Gastroesophageal sphincter (tissue), 4 donors: ENCODE results near the gene LIPE. TPM values are rescaled to one million over a fixed set of nuclear protein-coding genes. Genes with fewer than 3 reads are reported as not detected.

Experiments used
- ATAC-seq: fragments of 150-250 bp; one replicate; pipeline ENCODE4 v1.9.1; 2016; ENCODE audit warnings: mild to moderate bottlenecking, moderate library complexity
- H3K27ac ChIP-seq, 4 donors: fragments of 200-600 bp; sonication (generic) in 3 of 4; 1 replicate in 3 of 4; 2 replicates in 1 of 4; pipeline ENCODE4 v1.5.1; 2016 to 2019
- H3K27me3 ChIP-seq: fragments of 200-600 bp; sonication (generic); one replicate; pipeline ENCODE4 v1.5.1; 2019
- H3K36me3 ChIP-seq, 2 donors: fragments of 200-600 bp; sonication (generic); one replicate each; pipeline ENCODE4 v1.5.1; 2019; ENCODE audit warnings: control low read depth in 1 of 2
- H3K4me1 ChIP-seq, 3 donors: fragments of 200-600 bp; sonication (generic); 1 replicate in 2 of 3; 2 replicates in 1 of 3; pipeline ENCODE4 v1.5.1; 2016 to 2019; ENCODE audit warnings: control low read depth in 2 of 3
- H3K4me3 ChIP-seq, 2 donors: fragments of 200-600 bp; sonication (generic); one replicate each; pipeline ENCODE4 v1.5.1; 2019; ENCODE audit warnings: mild to moderate bottlenecking in 1 of 2, moderate library complexity in 1 of 2
- H3K9me3 ChIP-seq, 3 donors: fragments of 200-600 bp; sonication (generic); one replicate each; pipeline ENCODE4 v1.5.1; 2017 to 2019; ENCODE audit warnings: control low read depth in 2 of 3
- EP300 ChIP-seq: sonication (generic); formaldehyde crosslinking; IDR thresholded peaks from one replicate; pipeline ENCODE4 v1.6.1; 2017; ENCODE audit warnings: antibody characterized with exemption, mild to moderate bottlenecking
- POLR2A ChIP-seq, 2 donors: fragments of 450-650 bp; IDR thresholded peaks; one replicate each; pipeline ENCODE4 v1.6.1; 2017; ENCODE audit warnings: antibody characterized with exemption in 2 of 2, mild to moderate bottlenecking in 2 of 2, moderate library complexity in 1 of 2
- POLR2AphosphoS5 ChIP-seq: sonication (generic); formaldehyde crosslinking; IDR thresholded peaks from one replicate; pipeline ENCODE4 v1.6.1; 2017; ENCODE audit warnings: antibody characterized with exemption
- WGBS, 2 donors: methylation state at CpG; one replicate each; pipeline ENCODE4 v1.1.5; 2018; ENCODE audit warnings: low coverage in 1 of 2; 5-methylcytosine and 5-hydroxymethylcytosine counted together
- total RNA-seq, 4 donors: library from RNA; depleted of rRNA; stranded (reverse); fragments of >200 nt; gene quantifications; one replicate each; pipeline ENCODE4 v1.1.0, GENCODE V29; 2016
- TF ChIP-seq, protein P1 (sequence below), 4 experiments: fragments of 200-600 bp in 2 of 4; fragments of 450-650 bp in 2 of 4; sonication (generic) in 1 of 4; IDR thresholded peaks; one replicate each; pipeline ENCODE4 v1.5.1; 2017 to 2019; ENCODE audit warnings: antibody characterized with exemption in 4 of 4, mild to moderate bottlenecking in 2 of 4, moderate library complexity in 2 of 4

The LIPE gene
- total RNA-seq, 4 donors from 2014 or later, result 3.4 to 15.3 (median 6.6) TPM

DNA sequence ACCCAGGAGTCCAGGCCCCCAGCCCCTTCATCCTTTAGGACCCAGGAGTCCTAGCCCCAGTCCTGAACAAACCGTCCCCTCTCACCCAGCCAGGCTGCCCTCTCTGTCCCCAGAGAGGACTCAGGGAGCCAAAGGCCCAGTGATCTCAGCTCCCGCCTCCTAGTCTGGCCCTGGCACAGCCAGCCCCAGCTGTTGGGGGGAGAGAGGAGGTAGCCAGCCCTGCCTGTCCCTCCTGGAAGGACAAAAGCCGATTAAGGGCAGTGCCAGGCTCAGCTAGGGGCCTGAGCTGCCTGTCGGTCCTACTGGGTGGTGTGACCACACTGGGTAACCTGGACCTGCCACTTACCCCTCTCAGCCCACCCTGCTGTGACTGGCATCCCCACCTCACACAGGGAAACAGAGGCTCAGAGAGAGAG lies 14.5 kb downstream of the LIPE start:
- Histone ChIP-seq H3K4me3 (no peak overlapping the region), H3K4me1 (peaks cover 0 to 10% (median 3%) of the 10 kb centered on the region in 3 donors), H3K9me3 (no peaks in the 10 kb centered on the region), H3K27me3 (no peaks in the 10 kb centered on the region), H3K36me3 (peaks cover 0 to 15% of the 10 kb centered on the region in 2 donors), H3K27ac (no peak overlapping the region)
- no peak for TF ChIP-seq POLR2AphosphoS5
- WGBS, 2 donors, result no CpG with 5 or more reads among the region's 4 CpGs
- ATAC-seq, result peak; percentile 25

DNA sequence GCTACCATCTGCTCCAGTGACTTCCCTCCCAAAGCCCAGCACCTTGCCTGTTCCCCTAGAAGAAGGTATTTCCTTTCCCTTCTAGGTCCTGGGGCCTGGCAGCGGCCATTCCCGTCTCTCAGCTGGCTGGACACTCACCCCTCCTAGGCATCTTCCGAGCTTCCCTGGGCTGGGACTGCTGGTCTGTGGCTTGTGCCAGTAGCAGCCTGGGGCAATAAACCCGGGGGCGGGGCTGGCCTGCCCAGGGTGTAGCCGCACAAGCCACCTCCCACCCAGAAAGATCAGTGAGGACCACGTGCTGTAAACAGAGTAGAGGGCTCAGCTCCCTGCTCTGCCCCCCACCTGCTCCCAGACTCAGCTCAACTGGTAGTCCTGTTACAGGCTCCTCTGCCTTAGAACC lies 15.0 kb downstream of the LIPE start:
- ATAC-seq, result peak; percentile 26
- no CpG with 5 or more reads among the region's 7 CpGs for WGBS, 2 donors
- H3K27ac ChIP-seq, result no peak overlapping the region

DNA sequence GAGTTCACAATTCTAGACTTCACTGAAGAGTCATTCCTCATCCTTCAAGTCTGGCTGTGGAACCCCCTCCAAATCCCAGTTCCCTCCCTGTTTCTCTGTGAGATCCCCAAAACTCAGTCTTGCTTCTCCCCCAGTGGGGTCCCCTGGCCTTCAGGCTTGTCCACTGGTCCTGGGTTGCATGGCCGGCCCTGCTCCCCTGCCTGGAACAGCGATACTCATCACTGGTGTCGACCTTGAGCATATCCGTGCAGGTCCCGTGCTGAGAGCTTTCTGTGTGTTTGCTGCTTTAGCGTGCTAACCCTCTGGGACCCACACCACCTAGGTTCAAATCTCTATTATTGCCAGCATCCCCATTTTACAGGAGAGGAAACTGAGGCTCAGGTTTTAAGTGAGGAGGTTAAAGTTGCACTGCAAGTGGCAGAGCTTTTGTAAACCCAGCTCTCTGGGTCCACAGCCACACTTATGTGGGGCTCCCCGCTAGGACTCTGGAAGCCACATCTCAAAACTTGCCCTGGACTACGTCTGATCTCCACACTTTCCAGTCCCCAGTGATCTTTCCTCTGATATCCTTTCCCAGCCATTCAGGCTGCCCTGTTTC lies 15.5 kb downstream of the LIPE start:
- H3K36me3 ChIP-seq, result peaks cover 0 to 24% of the 10 kb centered on the region in 2 donors
- TF ChIP-seq EP300 (no peak), POLR2A (IDR thresholded peaks at IDR 0.05) (no peak), POLR2AphosphoS5 (no peak)
- TF ChIP-seq, protein P1, sequence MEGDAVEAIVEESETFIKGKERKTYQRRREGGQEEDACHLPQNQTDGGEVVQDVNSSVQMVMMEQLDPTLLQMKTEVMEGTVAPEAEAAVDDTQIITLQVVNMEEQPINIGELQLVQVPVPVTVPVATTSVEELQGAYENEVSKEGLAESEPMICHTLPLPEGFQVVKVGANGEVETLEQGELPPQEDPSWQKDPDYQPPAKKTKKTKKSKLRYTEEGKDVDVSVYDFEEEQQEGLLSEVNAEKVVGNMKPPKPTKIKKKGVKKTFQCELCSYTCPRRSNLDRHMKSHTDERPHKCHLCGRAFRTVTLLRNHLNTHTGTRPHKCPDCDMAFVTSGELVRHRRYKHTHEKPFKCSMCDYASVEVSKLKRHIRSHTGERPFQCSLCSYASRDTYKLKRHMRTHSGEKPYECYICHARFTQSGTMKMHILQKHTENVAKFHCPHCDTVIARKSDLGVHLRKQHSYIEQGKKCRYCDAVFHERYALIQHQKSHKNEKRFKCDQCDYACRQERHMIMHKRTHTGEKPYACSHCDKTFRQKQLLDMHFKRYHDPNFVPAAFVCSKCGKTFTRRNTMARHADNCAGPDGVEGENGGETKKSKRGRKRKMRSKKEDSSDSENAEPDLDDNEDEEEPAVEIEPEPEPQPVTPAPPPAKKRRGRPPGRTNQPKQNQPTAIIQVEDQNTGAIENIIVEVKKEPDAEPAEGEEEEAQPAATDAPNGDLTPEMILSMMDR (IDR thresholded peaks at IDR 0.05), result no peak
- no peak overlapping the region for H3K27ac ChIP-seq

More for the DNA sequence above, 15.0 kb downstream of the LIPE start:
- no peaks in the 10 kb centered on the region for H3K27me3 ChIP-seq
- no peaks in the 10 kb centered on the region for H3K9me3 ChIP-seq
- TF ChIP-seq POLR2A (IDR thresholded peaks at IDR 0.05), result no peak
- TF ChIP-seq, protein P1 (IDR thresholded peaks at IDR 0.05), result no peak
- TF ChIP-seq POLR2AphosphoS5, result no peak
- no peak for TF ChIP-seq EP300
- peaks cover 0 to 10% (median 3%) of the 10 kb centered on the region in 3 donors for H3K4me1 ChIP-seq
- no peak overlapping the region for H3K4me3 ChIP-seq
- H3K36me3 ChIP-seq, result peaks cover 0 to 20% of the 10 kb centered on the region in 2 donors

DNA sequence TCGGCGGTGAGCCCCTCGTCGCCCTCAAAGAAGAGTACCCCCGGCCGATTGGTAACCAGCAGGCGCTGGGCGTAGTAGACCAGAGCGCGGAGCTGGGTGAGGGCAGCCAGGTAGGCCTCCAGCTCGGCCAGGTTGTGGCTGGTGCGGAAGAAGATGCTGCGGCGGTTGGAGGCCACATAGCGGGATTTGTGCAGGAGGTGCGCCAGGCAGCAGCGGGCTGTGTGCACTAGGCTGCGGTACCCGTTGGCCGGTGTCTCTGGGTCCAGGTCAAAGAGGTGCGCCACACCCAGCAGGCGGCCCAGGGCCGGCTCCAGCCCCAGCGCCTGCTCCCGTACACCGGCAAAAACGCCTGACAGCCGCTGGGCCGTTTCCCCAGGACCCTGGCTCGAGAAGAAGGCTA lies 16.8 kb downstream of the LIPE start:
- H3K27ac ChIP-seq, result no peak overlapping the region
- H3K4me1 ChIP-seq, result peaks cover 0 to 10% (median 3%) of the 10 kb centered on the region in 3 donors
- WGBS, 2 donors, result 90% methylated on average over 4 of the region's 30 CpGs; no CpG with 5 or more reads in 1 of the 2 donors
- no peak for ATAC-seq
- no peak overlapping the region for H3K4me3 ChIP-seq
- no peaks in the 10 kb centered on the region for H3K27me3 ChIP-seq
- H3K9me3 ChIP-seq, result no peaks in the 10 kb centered on the region
- H3K36me3 ChIP-seq, result peaks cover 0 to 29% of the 10 kb centered on the region in 2 donors
- no peak for TF ChIP-seq EP300
- TF ChIP-seq, protein P1 (IDR thresholded peaks at IDR 0.05), result no peak
- TF ChIP-seq POLR2AphosphoS5, result no peak
- no peak for TF ChIP-seq POLR2A (IDR thresholded peaks at IDR 0.05)

More for the DNA sequence above, 15.5 kb downstream of the LIPE start:
- Histone ChIP-seq H3K27me3 (no peaks in the 10 kb centered on the region), H3K4me3 (no peak overlapping the region), H3K9me3 (no peaks in the 10 kb centered on the region), H3K4me1 (peaks cover 0 to 10% (median 3%) of the 10 kb centered on the region in 3 donors)
- ATAC-seq, result no peak
- WGBS, 2 donors, result 95 to 100% methylated on average over 1 to 8 of the region's 8 CpGs

DNA sequence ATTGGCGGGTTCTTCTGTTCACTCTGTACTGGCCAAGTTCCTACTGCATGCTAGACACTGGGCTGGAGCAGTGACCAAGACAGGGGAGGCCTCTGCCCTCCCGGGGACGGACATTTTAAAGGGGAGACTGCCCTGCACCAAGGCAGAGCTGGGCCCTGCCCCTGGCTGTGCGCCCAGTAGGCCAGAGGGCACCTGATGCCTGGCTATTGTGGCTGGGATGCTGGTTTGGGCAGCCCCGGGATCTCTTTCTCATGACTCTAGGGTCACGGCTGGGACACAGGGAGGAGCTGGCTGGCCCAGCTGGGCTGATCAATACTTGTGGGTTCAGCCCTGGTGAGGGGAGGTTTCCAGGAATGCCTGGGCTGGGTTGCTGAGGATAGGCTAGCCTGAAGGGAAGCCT lies 17.7 kb downstream of the LIPE start:
- H3K4me3 ChIP-seq, result no peak overlapping the region
- WGBS, 2 donors, result 43 to 100% methylated on average over 1 of the region's 6 CpGs
- no peaks in the 10 kb centered on the region for H3K27me3 ChIP-seq
- no peak overlapping the region for H3K27ac ChIP-seq
- peaks cover 0 to 10% (median 3%) of the 10 kb centered on the region in 3 donors for H3K4me1 ChIP-seq
- H3K9me3 ChIP-seq, result no peaks in the 10 kb centered on the region
- TF ChIP-seq EP300 (no peak), POLR2A (IDR thresholded peaks at IDR 0.05) (no peak), POLR2AphosphoS5 (no peak)
- TF ChIP-seq, protein P1 (IDR thresholded peaks at IDR 0.05), result no peak
- peaks cover 0 to 29% of the 10 kb centered on the region in 2 donors for H3K36me3 ChIP-seq
- ATAC-seq, result peak; percentile 52
